Stimulated activated CD8-positive, alpha-beta memory T cell treated with anti-CD3 and anti-CD28 coated beads, Interleukin-15, amount 100 ng/mL, for 1 hour (primary cell): ENCODE measurements around the gene CRHR1.
A peak's percentile ranks its signal among the peaks of the same experiment; 100 is the strongest.
"Not testable (repeated sequence)": the region's sequence is repeated elsewhere in the genome, so short reads cannot be mapped to it uniquely, and the experiment has no call there.

ENCODE experiments used
- DNase-seq: peaks from one replicate; pipeline ENCODE4 v3.0.0-alpha.2; 2020; ENCODE audit warnings: low read depth

Gene CRHR1

DNA sequence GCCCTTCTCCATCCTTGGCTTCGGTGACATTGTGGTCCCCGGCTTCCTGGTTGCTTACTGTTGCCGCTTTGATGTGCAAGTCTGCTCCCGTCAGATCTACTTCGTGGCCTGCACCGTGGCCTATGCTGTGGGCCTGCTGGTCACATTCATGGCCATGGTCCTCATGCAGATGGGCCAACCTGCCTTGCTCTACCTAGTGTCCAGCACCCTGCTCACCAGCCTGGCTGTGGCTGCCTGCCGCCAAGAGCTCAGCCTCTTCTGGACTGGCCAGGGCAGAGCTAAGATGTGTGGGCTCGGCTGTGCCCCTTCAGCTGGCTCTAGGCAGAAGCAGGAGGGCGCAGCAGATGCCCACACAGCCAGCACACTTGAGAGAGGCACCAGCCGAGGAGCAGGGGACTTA, 62.1 kb downstream of the CRHR1 start:
- DNase-seq: no peak

DNA sequence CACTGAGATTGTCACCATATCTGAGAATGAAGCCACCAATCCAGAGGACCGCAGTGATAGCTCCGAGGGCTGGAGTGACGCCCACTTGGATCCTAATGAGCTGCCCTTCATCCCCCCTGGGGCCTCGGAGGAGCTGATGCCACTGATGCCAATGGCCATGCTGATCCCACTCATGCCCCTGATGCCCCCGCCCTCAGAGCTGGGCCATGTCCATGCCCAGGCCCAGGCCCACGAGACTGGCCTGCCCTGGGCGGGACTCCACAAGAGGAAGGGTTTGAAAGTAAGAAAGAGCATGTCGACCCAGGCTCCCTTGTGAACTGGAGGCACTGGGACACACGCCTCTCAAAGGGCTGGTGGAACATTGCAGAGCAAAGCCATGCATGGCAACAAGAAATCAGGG, 62.5 kb downstream of the CRHR1 start:
- DNase-seq: no peak

DNA sequence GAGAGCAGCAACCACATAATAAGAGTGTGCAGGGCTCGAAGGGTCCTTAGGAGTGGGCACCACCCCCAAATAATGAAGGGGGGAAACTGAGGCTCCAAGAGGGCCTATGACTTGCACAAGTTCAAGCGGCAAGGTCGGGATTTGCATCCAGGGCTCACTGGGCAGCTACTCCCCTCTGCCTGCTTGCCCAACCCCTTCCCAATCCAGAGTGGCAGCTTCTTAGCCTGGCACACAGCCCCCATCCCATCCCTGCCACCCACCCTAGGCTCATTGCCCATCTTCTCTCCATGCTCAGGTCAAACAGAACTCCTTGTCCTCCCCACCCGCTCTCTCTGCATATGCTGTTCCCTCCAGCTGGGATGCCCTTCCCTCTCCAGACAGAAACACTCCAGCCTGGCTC, 63.0 kb downstream of the CRHR1 start:
- DNase-seq: no peak

DNA sequence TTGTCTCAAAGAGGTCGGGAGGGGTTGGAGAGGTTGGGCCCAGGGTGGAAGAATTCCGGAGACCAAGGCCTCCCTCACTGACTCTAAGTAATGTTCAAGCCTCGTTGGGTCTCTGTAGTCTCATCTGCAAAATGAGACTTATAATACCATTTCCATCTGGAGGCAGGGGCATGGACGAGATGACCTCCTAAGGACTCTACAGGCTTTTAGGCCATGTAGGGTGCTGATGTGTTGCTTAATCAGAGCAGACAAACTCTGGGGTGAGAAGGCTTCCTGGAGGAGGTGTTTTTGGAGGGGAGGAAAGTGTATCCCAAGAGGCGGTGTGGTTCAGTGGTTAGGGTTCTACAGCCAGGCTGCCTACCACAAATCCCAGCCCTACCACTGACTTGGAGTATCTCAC, 63.6 kb downstream of the CRHR1 start:
- DNase-seq: no peak

DNA sequence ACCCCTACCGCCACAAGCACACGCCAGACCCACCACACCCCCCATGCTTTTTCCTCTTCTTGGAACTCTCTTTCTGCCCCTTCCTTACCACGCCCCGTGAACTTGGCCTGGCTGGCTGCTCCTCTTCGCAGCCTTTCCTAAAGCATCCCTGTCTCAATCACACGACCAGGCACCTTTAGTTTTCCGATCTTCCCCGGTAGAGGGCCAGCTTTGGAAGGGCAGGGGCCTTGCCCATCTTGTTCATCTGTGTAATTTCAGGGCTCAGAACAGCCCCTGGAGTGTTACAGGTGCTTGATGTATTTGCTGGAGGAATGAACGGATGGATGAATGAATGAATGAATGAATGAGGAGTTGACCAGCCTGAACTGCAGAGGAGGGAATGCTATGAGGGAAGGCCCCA, 64.3 kb downstream of the CRHR1 start:
- DNase-seq: no peak

DNA sequence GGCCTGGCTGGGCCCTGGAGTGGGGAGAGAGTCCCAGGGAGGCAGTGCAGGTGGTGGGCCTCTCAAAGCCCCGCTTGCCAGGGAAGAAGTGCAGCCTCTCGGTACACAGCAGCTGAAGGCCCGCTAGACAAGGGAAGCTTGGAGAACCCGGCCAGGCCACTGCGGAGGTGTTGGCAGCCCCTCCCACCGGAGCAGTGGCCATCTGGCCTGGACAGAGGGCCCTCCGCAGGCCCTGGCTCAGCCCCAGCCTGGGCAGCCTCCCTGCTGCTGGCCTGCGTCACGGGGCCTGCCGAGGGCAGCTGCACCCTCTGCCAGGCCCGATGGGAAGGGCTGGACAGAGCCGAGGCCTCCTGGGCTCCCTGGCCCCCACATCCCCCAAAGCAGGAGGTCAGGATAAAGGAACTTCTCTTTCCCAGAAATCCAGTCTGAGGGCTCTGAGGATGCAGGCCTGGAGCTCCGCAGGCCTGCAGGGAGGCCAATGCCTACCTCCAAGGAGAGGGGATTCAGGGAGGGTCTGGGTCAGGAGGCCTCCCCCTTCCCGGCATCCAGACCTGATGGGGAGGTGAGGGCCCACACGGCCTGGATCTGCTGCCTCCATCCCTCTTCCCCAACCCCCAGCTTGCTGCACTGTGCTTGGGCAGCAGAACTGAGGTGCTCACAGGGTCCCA, 64.9 kb downstream of the CRHR1 start:
- DNase-seq: no peak

DNA sequence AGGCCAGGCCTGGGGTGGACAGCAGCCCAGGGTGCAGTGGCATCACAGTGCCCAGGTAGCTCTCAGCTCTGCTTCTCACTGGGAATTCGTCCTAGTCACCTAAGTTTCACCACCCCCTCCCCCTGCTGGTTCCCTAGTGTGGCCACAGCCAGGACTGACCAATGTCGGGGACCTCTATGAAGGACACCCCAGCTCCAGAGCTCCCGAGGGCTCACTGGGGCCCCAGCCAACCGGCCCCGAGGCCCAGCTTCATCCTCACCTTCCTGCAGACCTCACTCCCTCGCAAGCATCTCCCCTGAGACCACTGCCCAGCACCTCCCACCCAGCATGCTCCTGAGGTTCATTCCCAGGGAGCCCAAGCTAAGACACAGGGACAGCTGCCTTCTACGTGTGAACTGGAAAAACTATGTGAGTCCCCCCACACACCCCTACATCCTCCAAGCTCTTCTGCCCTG, 65.4 kb downstream of the CRHR1 start:
- DNase-seq: no peak

DNA sequence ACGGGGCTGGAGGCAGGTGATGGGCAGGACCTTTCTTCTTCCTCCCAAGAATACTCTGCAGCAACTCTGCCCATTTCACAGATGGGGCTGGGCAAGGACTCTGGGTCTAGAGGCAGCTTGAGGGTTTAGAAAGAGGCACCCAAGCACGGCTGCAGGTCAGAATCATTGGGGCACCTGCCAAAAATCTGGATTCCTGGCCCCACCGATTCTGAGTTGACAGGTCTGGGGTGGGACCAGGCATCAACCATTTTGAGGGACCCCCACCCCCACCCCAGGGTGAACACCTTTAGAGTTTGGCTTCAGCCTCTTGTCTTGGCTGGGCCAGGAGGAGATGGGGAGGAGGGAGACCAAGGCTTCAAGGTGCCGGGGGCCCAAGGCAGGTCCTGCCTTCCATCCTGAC, 65.9 kb downstream of the CRHR1 start:
- DNase-seq: no peak

DNA sequence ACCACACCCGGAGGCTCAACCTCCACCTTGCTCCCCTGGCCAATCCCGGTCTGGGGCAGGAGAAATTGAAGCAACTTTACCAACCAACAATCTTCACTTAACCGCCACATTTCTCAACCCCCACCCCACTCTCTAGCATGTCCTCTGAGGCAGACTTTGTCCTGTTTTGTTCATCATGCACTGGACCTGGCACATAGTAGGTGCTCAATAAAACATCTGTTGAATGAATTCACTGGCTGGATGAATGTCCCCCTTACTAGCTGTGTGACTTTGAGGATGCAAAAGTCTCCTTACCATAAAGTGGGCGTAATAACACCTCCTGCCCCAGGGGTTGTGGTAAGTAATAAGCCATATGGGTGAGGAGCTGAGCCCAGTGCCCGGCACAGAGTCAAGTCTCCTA, 66.3 kb downstream of the CRHR1 start:
- no peak for DNase-seq

DNA sequence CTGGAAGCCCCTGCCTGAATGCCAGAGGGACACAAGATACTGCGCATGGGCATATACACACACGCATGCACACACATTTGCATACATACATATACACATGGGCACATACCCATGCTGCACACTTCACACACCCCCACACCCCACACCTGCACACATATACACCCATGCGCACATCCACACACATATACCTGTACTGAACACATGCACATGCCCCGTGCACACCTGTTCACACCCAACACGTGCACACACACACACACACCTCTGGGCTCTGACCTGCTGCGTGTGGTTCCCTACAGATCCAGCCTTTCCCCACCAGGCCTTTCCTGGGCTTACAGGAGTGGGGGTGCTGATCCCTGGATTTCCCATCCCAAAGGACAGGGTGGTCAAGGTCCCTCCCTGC, 66.9 kb downstream of the CRHR1 start:
- DNase-seq: no peak

DNA sequence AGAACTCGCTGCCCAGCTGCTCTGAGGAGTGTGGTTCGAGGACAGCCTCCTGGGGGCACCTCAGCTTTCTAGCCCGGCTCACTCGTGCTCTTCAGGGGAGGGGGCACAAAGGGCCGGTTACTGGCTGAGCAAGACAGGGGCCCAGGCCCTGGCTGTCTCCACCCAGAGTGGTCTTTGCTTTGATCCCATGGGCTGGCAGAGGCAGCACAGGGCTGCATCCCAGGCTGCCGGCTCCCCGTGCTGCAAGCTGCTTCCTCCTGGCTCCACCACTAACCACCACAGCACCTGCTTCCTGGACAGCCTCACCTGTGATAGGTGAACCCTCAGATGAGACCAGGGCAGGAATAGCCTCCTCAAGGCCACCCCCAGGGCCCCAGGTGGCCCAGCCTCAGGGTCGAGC, 67.3 kb downstream of the CRHR1 start:
- no peak for DNase-seq

DNA sequence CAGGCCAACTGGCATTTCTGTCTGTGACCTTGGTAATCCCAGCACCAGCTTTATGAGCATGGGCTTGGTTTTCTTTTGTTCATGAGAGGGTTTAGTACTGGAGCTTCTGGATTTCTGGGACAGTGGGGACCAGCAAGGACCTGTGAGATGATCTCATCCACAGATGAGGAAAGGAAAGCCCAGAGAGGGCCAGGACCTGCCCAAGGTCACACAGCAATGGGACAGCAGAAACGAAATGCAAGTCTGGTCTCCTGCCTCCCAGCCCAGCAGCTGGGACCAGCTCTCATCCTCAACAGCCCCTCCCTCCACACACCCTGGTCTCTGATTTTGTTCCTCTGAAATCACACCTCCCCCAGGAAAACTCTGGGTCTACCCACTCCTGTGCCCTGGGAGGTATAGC, 67.8 kb downstream of the CRHR1 start:
- no peak for DNase-seq

DNA sequence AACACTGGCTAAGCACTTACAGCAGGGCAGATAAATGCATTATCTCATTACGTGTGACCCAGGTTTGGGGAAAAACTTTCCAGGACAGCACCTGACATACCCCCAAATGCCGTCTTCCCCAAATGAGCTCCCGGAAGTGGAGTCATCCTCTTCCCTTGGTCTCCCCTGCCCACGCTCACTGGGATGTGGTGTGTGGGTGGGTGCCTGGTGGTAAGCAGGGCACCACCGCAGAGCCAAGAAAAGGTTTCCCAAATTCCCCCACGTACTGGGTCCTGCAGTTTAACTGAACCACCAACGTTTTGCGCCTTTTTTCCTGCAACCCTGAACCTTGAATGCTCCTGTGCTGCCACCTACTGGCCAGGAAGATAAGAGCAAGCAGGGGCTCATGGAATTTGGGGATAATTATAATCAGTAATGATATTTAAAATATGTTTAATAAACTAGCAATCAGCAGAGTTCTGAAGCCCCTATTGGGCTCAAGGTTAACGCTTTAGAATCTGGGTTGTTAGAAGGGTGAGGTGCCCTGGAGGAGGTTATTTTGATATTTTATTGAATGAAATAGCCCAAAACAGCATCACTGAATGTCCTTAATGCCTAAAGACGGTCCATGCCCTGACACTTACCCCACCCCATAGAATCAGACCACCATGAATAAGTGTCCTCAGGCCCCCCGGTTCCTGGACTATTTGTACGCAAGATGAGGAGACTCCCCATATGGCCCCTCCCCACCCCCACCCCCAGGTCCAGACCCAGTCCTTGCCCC, 68.6 kb downstream of the CRHR1 start:
- DNase-seq: peak; percentile 42

DNA sequence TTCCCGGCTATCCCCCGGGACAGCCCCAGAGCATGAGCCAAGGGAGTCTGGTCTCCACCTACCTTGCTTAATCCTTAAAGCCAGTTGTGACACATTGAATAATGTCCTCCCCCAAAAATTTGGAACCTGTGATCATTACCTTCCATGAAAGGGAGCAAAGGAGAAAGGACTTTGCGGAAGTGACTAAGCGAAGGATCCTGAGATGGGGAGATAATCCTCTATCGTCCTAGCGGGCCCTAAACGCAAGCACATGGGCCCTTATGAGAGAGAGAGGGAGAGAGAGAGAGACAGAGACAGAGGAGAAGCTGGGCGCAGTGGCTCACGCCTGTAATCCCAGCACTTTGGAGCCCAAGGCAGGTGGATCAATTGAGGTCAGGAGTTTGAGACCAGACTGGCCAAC, 70.1 kb downstream of the CRHR1 start:
- no peak for DNase-seq

DNA sequence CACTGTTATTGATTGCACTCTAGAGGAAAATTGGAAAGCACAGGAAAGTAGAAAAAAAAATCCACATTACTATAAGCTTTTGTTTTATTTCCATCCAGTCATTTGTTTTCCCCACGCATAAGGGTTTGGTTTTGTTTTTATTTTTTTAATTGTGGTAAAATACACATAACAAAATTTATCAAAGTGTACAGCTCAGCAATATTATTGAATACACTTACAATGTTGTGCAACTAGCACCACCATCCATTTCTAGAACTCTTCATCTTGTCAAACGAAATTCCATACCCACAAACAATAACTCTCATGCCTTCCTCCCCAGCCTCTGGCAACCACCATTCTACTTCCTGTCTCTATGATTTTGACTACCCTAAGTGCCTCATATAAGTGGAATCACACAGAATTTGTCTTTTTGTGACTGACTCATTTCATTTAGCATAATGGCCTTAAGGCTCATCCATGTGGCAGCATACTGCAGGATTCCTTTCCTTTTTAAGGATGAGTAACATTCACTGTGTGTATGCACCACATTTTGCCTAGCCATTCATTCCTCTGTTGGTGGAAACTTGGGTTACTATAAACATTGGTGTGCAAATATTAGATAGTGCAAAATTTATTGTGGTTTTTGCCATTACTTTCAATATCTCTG, 71.7 kb downstream of the CRHR1 start:
- no peak for DNase-seq

DNA sequence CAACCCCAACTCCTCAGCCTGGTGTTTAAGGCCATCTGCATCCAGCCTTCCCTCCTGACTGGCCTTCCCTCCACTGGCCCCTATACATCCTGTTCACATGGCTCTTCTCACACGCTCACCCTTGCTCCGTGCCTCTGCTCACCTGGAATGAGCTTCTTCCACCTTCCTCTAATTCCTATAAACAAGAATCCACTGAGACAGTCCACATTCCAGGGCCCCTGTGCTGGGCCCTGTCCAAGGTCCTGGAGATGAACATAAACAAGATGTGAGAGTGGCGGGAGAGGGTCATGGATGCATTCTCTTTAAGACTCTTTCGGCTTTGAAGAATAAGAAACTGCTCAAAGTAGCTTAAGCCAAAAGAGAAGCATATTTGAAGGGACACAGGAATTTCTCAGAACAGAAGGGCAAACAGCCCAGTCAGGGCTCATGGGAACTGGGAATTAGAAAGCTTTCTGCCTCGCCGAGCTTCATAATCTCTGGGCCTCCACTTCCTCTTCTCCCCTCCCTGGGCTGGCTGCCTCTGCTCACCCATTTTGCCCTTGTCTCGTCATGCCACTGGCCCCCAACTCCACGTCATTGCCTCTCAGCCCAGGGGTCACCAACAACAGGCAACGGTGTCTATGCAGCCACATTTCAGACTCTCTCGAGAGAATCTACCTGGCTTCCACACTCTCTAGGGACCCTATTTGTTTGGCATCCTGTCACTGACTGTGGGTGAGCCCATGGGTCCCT, 74.0 kb downstream of the CRHR1 start:
- no peak for DNase-seq

DNA sequence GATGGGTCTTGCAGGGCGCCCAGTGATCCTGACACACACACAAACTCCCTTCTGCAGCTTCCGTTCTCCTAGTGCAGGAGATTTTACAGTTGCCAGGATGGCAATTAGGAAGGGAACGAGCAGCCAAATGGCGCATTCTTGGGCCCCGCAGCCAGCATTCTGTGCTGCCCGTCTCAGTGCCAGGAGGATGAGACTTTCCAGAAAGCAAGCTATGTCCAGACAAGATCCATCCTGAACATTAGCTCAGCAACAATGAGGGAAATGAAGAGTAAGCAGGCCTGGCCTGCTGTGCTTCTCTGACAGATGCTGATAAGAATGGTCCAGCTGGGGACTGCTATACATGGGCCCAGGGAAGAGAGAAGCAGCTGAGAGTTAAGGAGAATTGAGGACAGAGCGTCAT, 77.0 kb downstream of the CRHR1 start:
- no peak for DNase-seq

DNA sequence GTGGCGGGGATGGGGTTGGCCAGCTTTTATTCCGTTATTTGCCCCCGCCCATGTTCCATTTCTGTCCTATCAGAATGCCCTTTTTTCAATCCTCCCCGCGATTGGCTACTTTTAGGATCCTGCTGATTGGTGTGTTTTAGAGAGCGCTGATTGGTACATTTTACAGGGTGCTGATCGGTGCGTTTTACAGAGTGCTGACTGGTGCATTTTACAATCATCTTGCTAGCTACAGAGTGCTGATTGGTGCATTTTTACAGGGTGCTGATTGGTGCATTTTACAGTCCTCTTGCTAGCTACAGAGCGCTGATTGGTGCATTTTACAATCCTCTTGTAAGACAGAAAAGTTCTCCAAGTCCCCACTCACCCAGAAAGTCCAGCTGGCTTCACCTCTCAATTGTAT, 78.0 kb downstream of the CRHR1 start:
- DNase-seq: not testable (repeated sequence)

DNA sequence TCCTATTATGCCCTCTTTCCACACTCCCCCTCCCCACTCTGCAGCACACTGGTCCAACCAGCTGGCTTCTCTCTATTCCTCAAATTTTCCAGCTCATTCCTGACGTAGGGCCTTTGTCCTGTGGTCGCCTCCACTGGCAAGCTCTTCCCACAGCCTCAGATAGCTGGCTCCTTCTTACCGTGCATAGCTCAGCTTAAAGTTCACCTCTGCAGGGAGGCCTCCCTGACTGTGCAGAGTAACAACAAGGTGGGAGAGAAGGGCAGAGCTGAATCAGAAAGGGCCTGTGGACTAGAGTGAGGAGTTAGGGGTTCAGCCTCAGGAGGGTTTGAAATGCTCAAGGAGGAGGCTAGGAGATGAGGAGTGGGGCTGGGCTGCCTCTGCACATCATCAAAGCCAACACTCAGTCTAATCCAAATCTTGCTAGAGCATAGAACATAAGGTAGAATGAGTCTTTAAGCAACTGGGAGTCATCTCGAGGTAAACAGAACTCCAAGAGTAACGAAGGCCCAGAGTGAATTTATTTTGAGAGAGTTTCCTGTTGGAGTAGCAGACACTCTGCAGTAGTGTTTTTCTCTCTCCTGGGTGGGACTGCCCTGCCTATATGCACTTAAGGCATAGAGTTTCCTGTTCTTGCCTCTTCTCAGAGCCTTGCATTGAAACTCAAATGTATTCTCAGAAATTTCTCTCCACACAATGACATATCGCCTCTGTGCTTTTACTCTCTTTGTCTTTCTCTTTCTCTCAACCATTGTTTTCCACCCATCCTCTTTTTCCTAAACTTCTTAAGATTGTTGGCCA, 79.9 kb downstream of the CRHR1 start:
- no peak for DNase-seq

DNA sequence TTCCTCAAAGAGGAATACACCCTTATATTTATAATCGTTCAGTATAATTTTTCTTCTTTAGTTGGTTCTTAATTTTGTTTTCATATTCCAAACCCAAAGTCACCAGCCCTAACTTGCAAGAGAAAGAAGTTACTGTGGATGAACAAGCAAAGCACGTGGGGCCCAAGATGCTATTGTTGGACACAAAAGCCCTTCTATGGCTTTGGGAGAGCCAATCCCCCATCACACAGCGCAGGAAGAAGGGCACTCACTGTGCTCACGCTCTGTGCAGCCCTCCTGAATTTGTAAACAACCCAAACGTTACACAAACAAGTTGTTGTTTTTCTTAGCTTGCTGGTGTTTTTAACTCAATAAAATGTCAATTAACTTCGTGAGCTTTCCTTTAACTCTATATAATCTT, 83.1 kb downstream of the CRHR1 start:
- DNase-seq: no peak

DNA sequence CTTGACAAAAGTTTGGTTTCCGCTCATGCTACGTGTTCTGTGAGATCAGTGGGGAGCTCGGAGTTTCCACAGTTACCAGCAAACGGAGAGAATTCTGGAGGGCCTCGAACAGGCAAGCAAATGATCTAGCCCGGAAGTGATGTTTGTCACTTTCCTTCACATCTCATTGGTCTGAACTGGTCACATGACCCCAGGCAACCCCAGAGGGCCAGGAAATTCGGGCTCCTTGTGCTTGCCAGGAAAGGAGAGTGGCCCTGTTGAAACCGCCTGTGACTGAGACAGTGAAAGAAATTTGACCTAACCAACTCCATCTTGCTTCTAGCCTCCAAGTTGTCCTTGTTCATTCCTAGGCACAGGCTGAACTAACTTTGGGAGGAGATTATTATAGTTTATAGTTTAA, 83.6 kb downstream of the CRHR1 start:
- no peak for DNase-seq

DNA sequence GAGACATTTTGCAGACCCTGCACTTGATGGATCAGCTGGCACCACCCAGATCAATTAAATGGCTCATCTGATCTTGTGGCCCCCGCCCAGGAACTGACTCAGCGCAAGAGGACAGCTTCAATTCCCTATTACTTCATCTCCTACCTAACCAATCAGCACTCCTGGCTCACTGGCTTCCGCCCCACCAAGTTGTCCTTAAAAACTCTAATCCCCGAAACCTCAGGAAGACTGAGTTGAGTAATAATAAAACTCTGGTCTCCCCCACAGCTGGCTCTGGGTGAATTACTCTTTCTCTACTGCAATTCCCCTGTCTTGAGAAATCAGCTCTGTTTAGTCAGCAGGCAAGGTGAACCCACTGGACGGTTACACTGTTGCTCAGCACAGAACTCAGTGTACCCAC, 84.2 kb downstream of the CRHR1 start:
- DNase-seq: no peak
